ENCODE data around the gene FTO. TPM values are rescaled to one million over a fixed set of nuclear protein-coding genes. Genes with fewer than 3 reads are reported as not detected.
A peak's percentile ranks its signal among the peaks of the same experiment; 100 is the strongest.

The FTO gene
- total and polyA plus RNA-seq, 4 donors, result 12.2 to 145 (median 57.7) TPM

DNA sequence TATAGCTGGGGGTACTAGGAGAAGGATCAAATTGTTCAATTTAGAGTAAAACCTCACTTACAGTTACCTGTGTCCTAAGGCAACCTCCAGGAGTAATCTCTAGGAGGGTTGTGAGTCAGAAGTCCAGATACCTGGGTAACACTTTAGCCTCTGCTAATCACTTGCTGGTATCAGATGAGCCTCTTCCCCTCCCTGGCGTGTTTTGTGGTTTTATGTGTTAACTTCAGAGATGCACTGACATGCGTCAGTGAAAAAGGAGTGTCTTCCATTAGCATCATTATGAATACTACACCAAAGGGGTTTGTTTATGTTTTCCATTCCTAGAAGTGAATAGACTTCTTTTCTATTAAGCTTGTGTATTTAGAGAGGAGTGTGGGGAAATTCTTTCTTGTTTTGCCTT is 208.2 kb downstream of the FTO start:
- Histone ChIP-seq H3K9ac (ENCODE audit: insufficient read depth in 1 of 2, low read length in 2 of 2) (no peak overlapping the region), H3K4me1 (ENCODE audit: control insufficient read depth in 5 of 5, insufficient read depth in 5 of 5, low read length in 5 of 5) (peaks cover 0 to 18% (median 6%) of the 10 kb centered on the region in 5 donors)
- no peak for DNase-seq

DNA sequence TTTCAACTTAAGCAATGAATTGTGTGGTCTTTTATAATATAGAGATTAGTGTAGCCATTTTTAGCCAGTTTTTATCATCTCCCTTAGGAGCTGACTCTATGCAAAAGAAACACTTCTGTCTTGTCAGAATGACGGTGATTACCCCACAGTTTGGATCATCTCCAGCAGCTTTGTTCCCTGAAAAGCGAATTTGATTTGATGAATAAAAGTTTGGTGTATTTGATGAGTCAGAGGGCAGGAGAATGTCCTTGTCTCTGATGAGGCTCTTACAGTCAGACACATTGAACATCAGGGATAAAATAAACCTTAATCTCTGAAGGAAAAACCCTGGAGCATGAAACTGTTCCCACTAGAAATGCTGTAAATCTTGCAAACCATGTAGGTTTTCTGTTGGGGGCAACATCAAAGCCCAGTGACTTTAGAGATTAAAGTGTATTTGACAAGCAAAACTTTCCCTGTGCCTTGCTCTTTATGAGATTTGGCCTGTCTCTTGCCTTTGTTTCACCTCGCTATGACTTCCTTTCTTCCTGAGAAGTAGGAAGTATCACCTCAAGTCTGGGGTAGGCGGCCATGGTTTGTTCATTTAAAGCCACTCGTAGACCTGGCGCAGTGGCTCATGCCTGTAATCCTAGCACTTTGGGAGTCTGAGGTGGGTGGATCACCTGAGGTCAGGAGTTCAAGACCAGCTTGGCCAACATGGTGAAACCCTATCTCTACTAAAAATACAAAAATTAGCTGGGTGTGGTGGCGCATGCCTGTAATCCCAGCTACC is 209.3 kb downstream of the FTO start:
- Histone ChIP-seq H3K4me3 (no peak overlapping the region), H3K4me1 (ENCODE audit: control insufficient read depth in 5 of 5, insufficient read depth in 5 of 5, low read length in 5 of 5) (peaks cover 0 to 18% (median 6%) of the 10 kb centered on the region in 5 donors), H3K27ac (ENCODE audit: low read depth in 1 of 2, low read length in 1 of 2) (peak overlapping the region in 1 of 2 donors; percentile 74), H3K9ac (ENCODE audit: insufficient read depth in 1 of 2, low read length in 2 of 2) (no peak overlapping the region), H3K36me3 (ENCODE audit: control insufficient read depth in 4 of 4, insufficient read depth in 4 of 4, low read length in 4 of 4) (no peaks in the 10 kb centered on the region), H3K27me3 (ENCODE audit: control insufficient read depth in 3 of 3, insufficient read depth in 3 of 3, low read length in 2 of 3) (peaks cover 0 to 4% (median 0%) of the 10 kb centered on the region in 3 donors), H3K9me3 (ENCODE audit: control insufficient read depth in 4 of 4, insufficient read depth in 3 of 4, low read length in 3 of 4) (no peaks in the 10 kb centered on the region)
- ATAC-seq (ENCODE audit: insufficient read depth, low FRiP score), result peak; percentile 30
- WGBS, 2 donors, result 60 to 73% methylated on average over 7 of the region's 7 CpGs
- TF ChIP-seq, protein P1, sequence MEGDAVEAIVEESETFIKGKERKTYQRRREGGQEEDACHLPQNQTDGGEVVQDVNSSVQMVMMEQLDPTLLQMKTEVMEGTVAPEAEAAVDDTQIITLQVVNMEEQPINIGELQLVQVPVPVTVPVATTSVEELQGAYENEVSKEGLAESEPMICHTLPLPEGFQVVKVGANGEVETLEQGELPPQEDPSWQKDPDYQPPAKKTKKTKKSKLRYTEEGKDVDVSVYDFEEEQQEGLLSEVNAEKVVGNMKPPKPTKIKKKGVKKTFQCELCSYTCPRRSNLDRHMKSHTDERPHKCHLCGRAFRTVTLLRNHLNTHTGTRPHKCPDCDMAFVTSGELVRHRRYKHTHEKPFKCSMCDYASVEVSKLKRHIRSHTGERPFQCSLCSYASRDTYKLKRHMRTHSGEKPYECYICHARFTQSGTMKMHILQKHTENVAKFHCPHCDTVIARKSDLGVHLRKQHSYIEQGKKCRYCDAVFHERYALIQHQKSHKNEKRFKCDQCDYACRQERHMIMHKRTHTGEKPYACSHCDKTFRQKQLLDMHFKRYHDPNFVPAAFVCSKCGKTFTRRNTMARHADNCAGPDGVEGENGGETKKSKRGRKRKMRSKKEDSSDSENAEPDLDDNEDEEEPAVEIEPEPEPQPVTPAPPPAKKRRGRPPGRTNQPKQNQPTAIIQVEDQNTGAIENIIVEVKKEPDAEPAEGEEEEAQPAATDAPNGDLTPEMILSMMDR (IDR thresholded peaks at IDR 0.05; ENCODE audit: control extremely low read depth, extremely low read depth), result no peak
- DNase-seq, result peak in 1 of 3 donors; percentile 34

More for the DNA sequence above, 208.2 kb downstream of the FTO start:
- no peaks in the 10 kb centered on the region for H3K36me3 ChIP-seq (ENCODE audit: control insufficient read depth in 4 of 4, insufficient read depth in 4 of 4, low read length in 4 of 4)
- ATAC-seq (ENCODE audit: insufficient read depth, low FRiP score), result no peak
- no peaks in the 10 kb centered on the region for H3K27me3 ChIP-seq (ENCODE audit: control insufficient read depth in 3 of 3, insufficient read depth in 3 of 3, low read length in 2 of 3)
- no peak overlapping the region for H3K4me3 ChIP-seq
- H3K27ac ChIP-seq (ENCODE audit: low read depth in 1 of 2, low read length in 1 of 2), result no peak overlapping the region
- WGBS, 2 donors, result 67 to 88% methylated on average over 2 of the region's 2 CpGs
- TF ChIP-seq, protein P1 (IDR thresholded peaks at IDR 0.05; ENCODE audit: control extremely low read depth, extremely low read depth), result no peak
- H3K9me3 ChIP-seq (ENCODE audit: control insufficient read depth in 4 of 4, insufficient read depth in 3 of 4, low read length in 3 of 4), result no peaks in the 10 kb centered on the region

DNA sequence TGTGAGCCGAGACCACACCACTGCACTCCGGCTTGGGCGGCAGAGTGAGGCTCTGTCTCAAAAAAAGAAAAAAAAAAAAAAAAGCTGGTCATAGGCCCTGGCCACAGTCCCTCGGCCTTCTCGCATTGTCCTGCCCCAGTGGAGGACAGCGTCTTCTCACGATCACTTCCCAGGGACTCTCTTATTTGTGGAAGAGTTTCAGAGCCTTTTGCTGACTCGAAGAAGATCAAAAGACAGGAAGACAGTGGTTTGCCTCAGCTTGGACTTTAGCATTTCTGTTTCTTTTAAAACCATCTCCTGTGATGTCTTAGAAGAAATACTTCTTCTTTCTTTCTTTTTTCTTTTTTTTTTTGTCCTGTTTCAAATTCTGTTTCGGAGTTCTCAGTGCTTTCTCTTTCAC is 210.0 kb downstream of the FTO start:
- TF ChIP-seq, protein P1 (IDR thresholded peaks at IDR 0.05; ENCODE audit: control extremely low read depth, extremely low read depth), result no peak
- H3K9ac ChIP-seq (ENCODE audit: insufficient read depth in 1 of 2, low read length in 2 of 2), result no peak overlapping the region
- H3K4me1 ChIP-seq (ENCODE audit: control insufficient read depth in 5 of 5, insufficient read depth in 5 of 5, low read length in 5 of 5), result peaks cover 0 to 14% (median 3%) of the 10 kb centered on the region in 5 donors
- ATAC-seq (ENCODE audit: insufficient read depth, low FRiP score), result no peak
- no peaks in the 10 kb centered on the region for H3K9me3 ChIP-seq (ENCODE audit: control insufficient read depth in 4 of 4, insufficient read depth in 3 of 4, low read length in 3 of 4)
- WGBS, 2 donors, result 64 to 74% methylated on average over 9 of the region's 9 CpGs
- H3K36me3 ChIP-seq (ENCODE audit: control insufficient read depth in 4 of 4, insufficient read depth in 4 of 4, low read length in 4 of 4), result no peaks in the 10 kb centered on the region
- H3K27me3 ChIP-seq (ENCODE audit: control insufficient read depth in 3 of 3, insufficient read depth in 3 of 3, low read length in 2 of 3), result peaks cover 0 to 4% (median 0%) of the 10 kb centered on the region in 3 donors
- H3K27ac ChIP-seq (ENCODE audit: low read depth in 1 of 2, low read length in 1 of 2), result peak overlapping the region in 1 of 2 donors; percentile 74
- no peak overlapping the region for H3K4me3 ChIP-seq
- no peak for DNase-seq
